HEK293 (cell line): ENCODE results near the gene BMP6.

Experiments used
- CTCF ChIA-PET: fragments of 350-600 bp; formaldehyde crosslinking; extraction: SDS; loops from one replicate; lab custom pipeline; 2021; ENCODE audit warnings: antibody characterized with exemption; lab: Yijun Ruan, JAX
- POLR2A ChIA-PET: fragments of 300-600 bp; formaldehyde crosslinking; extraction: SDS; loops from one replicate; lab custom pipeline; 2020; ENCODE audit warnings: antibody characterized with exemption, inconsistent platforms; lab: Yijun Ruan, JAX
- H3K27ac ChIP-seq: fragments of 200-500 bp; sonication (Bioruptor generic); 2 replicates; pipeline ENCODE4 v1.5.1; 2014; ENCODE audit warnings: low read depth, low read length, control low read depth, inconsistent platforms; ENCODE audit errors: extremely low read depth
- H3K36me3 ChIP-seq, 2 experiments: fragments of 200-500 bp in 1 of 2; sonication (Bioruptor generic) in 1 of 2; 1 replicate in 1 of 2; 2 replicates in 1 of 2; pipeline ENCODE4 v1.5.1; 2014 to 2017; ENCODE audit warnings: inconsistent platforms in 2 of 2, low read length in 2 of 2; ENCODE audit not compliant: control insufficient read depth in 2 of 2, insufficient read depth in 1 of 2
- H3K4me1 ChIP-seq: fragments of 200-500 bp; sonication (Bioruptor generic); 2 replicates; pipeline ENCODE4 v1.5.1; 2014; ENCODE audit warnings: mild to moderate bottlenecking, low read length, inconsistent platforms; ENCODE audit not compliant: control insufficient read depth, insufficient read depth
- H3K4me3 ChIP-seq: 2 replicates; pipeline ENCODE4 v1.5.1; 2011; ENCODE audit warnings: low read depth, mild to moderate bottlenecking, control low read depth, low read length, moderate library complexity
- H3K9me3 ChIP-seq: fragments of 200-500 bp; sonication (Bioruptor generic); 2 replicates; pipeline ENCODE4 v1.5.1; 2014; ENCODE audit warnings: low read depth, low read length, inconsistent platforms; ENCODE audit not compliant: control insufficient read depth, insufficient read depth
- CTCF ChIP-seq: fragments of 450-650 bp; formaldehyde crosslinking; IDR thresholded peaks from 2 replicates; pipeline ENCODE4 v1.5.1; 2016; ENCODE audit warnings: missing biosample characterization, missing genetic modification characterization
- HOXD13 ChIP-seq: sonication (generic); formaldehyde crosslinking; IDR thresholded peaks from 2 replicates; pipeline ENCODE4 v1.8.0; 2022; ENCODE audit warnings: missing genetic modification reagents, borderline replicate concordance
- IKZF3 ChIP-seq: fragments of 450-650 bp; IDR thresholded peaks from 2 replicates; pipeline ENCODE4 v1.5.0; 2018; ENCODE audit warnings: missing biosample characterization, mild to moderate bottlenecking, missing genetic modification characterization, moderate library complexity
- SCRT2 ChIP-seq: fragments of 450-650 bp; formaldehyde crosslinking; IDR thresholded peaks from 2 replicates; pipeline ENCODE4 v1.5.1; 2016; ENCODE audit warnings: missing biosample characterization, missing genetic modification characterization
- ZFP37 ChIP-seq: fragments of 450-650 bp; formaldehyde crosslinking; IDR thresholded peaks from 2 replicates; pipeline ENCODE4 v1.5.1; 2016; ENCODE audit warnings: missing biosample characterization, missing genetic modification characterization
- ZNF121 ChIP-seq: fragments of 450-650 bp; formaldehyde crosslinking; IDR thresholded peaks from 2 replicates; pipeline ENCODE4 v1.5.1; 2016; ENCODE audit warnings: missing biosample characterization, missing genetic modification characterization
- ZNF132 ChIP-seq: fragments of 450-650 bp; formaldehyde crosslinking; IDR thresholded peaks from 2 replicates; pipeline ENCODE4 v1.5.1; 2017; ENCODE audit warnings: missing biosample characterization, missing genetic modification characterization, borderline replicate concordance
- ZNF155 ChIP-seq: fragments of 450-650 bp; formaldehyde crosslinking; IDR thresholded peaks from 2 replicates; pipeline ENCODE4 v1.5.1; 2016; ENCODE audit warnings: missing biosample characterization, missing genetic modification characterization
- ZNF23 ChIP-seq: fragments of 450-650 bp; formaldehyde crosslinking; IDR thresholded peaks from 2 replicates; pipeline ENCODE4 v1.5.1; 2016; ENCODE audit warnings: missing biosample characterization, missing genetic modification characterization, borderline replicate concordance
- ZNF423 ChIP-seq: fragments of 450-650 bp; formaldehyde crosslinking; IDR thresholded peaks from 2 replicates; pipeline ENCODE4 v1.5.1; 2016; ENCODE audit warnings: missing biosample characterization, missing genetic modification characterization
- ZNF510 ChIP-seq: fragments of 450-650 bp; formaldehyde crosslinking; IDR thresholded peaks from 2 replicates; pipeline ENCODE4 v1.5.1; 2018; ENCODE audit warnings: mild to moderate bottlenecking, missing genetic modification characterization, missing biosample characterization; ENCODE audit not compliant: insufficient replicate concordance
- ZNF692 ChIP-seq: fragments of 450-650 bp; formaldehyde crosslinking; IDR thresholded peaks from 2 replicates; pipeline ENCODE4 v1.5.1; 2016; ENCODE audit warnings: missing biosample characterization, missing genetic modification characterization
- ZSCAN5A ChIP-seq: fragments of 450-650 bp; formaldehyde crosslinking; IDR thresholded peaks from 2 replicates; pipeline ENCODE4 v1.5.1; 2016; ENCODE audit warnings: missing biosample characterization, missing genetic modification characterization
- TF ChIP-seq, protein P1 (sequence below): fragments of 450-650 bp; formaldehyde crosslinking; IDR thresholded peaks from 2 replicates; pipeline ENCODE4 v1.5.1; 2016; ENCODE audit warnings: missing biosample characterization, missing genetic modification characterization
- TF ChIP-seq, protein P2 (sequence below): fragments of 450-650 bp; formaldehyde crosslinking; IDR thresholded peaks from 2 replicates; pipeline ENCODE4 v1.5.1; 2016; ENCODE audit warnings: missing biosample characterization, missing genetic modification characterization
- TF ChIP-seq, protein P3 (sequence below): fragments of 450-650 bp; formaldehyde crosslinking; IDR thresholded peaks from 2 replicates; pipeline ENCODE4 v1.5.1; 2016; ENCODE audit warnings: missing biosample characterization, missing genetic modification characterization, low read depth

Gene BMP6

DNA sequence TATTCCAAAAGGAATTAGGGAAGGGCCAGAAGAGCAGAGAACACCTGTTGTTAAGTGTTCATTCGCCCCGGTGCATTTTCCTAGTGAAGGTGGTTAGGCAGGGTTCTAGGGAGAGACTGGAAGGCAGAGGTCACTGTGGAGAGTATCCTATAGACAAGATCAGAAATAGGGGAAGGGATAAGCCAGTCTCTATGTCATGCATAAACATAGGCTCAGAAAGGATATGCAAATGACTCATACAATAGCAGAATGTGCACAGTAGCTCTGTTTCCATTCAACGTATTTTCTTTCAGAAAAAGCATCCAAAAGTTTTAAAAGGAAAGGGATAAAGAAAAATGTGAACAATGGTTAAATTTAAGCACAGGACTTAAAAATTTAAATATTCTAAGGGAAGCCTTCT lies 47.4 kb downstream of the BMP6 start:
- H3K4me3 ChIP-seq: no peak overlapping the region
- CTCF ChIA-PET: no interaction called here
- TF ChIP-seq ZNF121 (tag by site-specific recombination): no peak
- TF ChIP-seq SCRT2 (tag by site-specific recombination): peak; percentile 40; the same call in 1 of the 2 replicates
- H3K4me1 ChIP-seq: no peaks in the 10 kb centered on the region; the same call in 1 of the 2 replicates
- H3K9me3 ChIP-seq: no peaks in the 10 kb centered on the region
- POLR2A ChIA-PET: no interaction called here
- no peak overlapping the region for H3K27ac ChIP-seq
- H3K36me3 ChIP-seq: no peaks in the 10 kb centered on the region

DNA sequence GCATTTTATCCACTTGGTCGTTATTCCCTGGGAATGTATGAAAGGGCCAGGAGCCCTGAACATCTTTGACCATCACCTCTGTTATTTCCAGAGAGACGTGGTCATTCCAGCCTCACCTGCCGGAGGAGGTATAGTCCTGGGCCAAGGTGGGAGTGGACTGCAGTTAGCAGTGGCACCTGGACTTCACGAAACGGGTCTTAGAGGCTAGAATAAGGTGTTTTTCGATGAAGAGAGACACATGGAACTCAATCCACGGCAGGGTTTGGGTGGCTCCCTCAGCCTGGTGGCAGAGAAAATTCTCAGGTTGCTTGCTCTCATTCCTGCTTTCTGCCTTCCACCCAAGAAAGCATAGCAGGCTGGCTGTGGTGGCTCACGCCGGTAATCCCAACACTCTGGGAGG lies 48.0 kb downstream of the BMP6 start:
- Histone ChIP-seq H3K36me3 (no peaks in the 10 kb centered on the region), H3K9me3 (no peaks in the 10 kb centered on the region), H3K4me3 (no peak overlapping the region), H3K4me1 (no peaks in the 10 kb centered on the region; the same call in 1 of the 2 replicates), H3K27ac (no peak overlapping the region)
- ChIA-PET CTCF (no interaction called here), POLR2A (interaction anchor here (0.6 kb wide), 1 partner anchor 36 kb away, joined by 6 read pairs; no protein-coding TSS in a partner anchor)
- TF ChIP-seq IKZF3 (tag by site-specific recombination) (no peak), ZNF510 (tag by site-specific recombination) (no peak), ZNF23 (tag by site-specific recombination) (no peak), CTCF (tag by site-specific recombination) (no peak), ZSCAN5A (no peak), ZNF423 (tag by site-specific recombination) (no peak), ZNF155 (tag by site-specific recombination) (no peak), ZNF132 (tag by site-specific recombination) (no peak), ZFP37 (no peak), HOXD13 (CRISPR knock-in tag) (no peak), ZNF692 (tag by site-specific recombination) (no peak)
- TF ChIP-seq, protein P1, sequence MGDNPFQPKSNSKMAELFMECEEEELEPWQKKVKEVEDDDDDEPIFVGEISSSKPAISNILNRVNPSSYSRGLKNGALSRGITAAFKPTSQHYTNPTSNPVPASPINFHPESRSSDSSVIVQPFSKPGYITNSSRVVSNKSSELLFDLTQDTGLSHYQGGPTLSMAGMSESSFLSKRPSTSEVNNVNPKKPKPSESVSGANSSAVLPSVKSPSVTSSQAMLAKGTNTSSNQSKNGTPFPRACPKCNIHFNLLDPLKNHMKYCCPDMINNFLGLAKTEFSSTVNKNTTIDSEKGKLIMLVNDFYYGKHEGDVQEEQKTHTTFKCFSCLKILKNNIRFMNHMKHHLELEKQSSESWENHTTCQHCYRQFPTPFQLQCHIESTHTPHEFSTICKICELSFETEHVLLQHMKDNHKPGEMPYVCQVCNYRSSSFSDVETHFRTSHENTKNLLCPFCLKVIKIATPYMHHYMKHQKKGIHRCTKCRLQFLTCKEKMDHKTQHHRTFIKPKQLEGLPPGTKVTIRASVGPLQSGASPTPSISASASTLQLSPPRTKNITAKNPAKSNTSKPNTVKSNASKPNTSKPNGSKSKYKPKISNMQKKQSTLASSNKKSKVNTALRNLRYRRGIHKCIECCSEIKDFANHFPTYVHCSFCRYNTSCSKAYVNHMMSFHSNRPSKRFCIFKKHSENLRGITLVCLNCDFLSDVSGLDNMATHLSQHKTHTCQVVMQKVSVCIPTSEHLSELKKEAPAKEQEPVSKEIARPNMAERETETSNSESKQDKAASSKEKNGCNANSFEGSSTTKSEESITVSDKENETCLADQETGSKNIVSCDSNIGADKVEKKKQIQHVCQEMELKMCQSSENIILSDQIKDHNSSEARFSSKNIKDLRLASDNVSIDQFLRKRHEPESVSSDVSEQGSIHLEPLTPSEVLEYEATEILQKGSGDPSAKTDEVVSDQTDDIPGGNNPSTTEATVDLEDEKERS (tag by site-specific recombination): no peak
- TF ChIP-seq, protein P2, sequence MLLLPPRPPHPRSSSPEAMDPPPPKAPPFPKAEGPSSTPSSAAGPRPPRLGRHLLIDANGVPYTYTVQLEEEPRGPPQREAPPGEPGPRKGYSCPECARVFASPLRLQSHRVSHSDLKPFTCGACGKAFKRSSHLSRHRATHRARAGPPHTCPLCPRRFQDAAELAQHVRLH: no peak
- TF ChIP-seq, protein P3, sequence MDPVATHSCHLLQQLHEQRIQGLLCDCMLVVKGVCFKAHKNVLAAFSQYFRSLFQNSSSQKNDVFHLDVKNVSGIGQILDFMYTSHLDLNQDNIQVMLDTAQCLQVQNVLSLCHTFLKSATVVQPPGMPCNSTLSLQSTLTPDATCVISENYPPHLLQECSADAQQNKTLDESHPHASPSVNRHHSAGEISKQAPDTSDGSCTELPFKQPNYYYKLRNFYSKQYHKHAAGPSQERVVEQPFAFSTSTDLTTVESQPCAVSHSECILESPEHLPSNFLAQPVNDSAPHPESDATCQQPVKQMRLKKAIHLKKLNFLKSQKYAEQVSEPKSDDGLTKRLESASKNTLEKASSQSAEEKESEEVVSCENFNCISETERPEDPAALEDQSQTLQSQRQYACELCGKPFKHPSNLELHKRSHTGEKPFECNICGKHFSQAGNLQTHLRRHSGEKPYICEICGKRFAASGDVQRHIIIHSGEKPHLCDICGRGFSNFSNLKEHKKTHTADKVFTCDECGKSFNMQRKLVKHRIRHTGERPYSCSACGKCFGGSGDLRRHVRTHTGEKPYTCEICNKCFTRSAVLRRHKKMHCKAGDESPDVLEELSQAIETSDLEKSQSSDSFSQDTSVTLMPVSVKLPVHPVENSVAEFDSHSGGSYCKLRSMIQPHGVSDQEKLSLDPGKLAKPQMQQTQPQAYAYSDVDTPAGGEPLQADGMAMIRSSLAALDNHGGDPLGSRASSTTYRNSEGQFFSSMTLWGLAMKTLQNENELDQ (tag by site-specific recombination): no peak
